Upper lobe of left lung (tissue), 6 donors: ENCODE data around the gene CENPV. TPM values are rescaled to one million over a fixed set of nuclear protein-coding genes. Genes with fewer than 3 reads are reported as not detected.

Experiments
- ATAC-seq, 2 donors: fragments of 200-7000 bp; cut with Tn5 transposase; one replicate each; pipeline ENCODE4 v1.9.1; 2022; ENCODE audit warnings: mild to moderate bottlenecking in 2 of 2, moderate library complexity in 2 of 2; ENCODE audit not compliant: low FRiP score in 2 of 2
- DNase-seq, 2 donors: peaks; one replicate each; pipeline ENCODE4 v3.0.0-alpha.2; 2019 to 2020
- H3K27ac ChIP-seq, 4 donors: fragments of 200-600 bp; sonication (generic); one replicate each; pipeline ENCODE4 v1.5.1; 2016 to 2019
- H3K27me3 ChIP-seq, 4 donors: fragments of 200-600 bp; sonication (generic); one replicate each; pipeline ENCODE4 v1.5.1; 2017 to 2019
- H3K36me3 ChIP-seq, 4 donors: fragments of 200-600 bp; sonication (generic); one replicate each; pipeline ENCODE4 v1.5.1; 2016 to 2019
- H3K4me1 ChIP-seq, 4 donors: fragments of 200-600 bp; sonication (generic); one replicate each; pipeline ENCODE4 v1.5.1; 2018 to 2019
- H3K4me3 ChIP-seq, 4 donors: fragments of 200-600 bp; sonication (generic); one replicate each; pipeline ENCODE4 v1.5.1; 2017 to 2019; ENCODE audit warnings: mild to moderate bottlenecking in 2 of 4, moderate library complexity in 1 of 4
- H3K9me3 ChIP-seq, 4 donors: fragments of 200-600 bp; sonication (generic); one replicate each; pipeline ENCODE4 v1.5.1; 2018 to 2019
- CTCF ChIP-seq, 6 experiments: fragments of 450-650 bp in 4 of 6; fragments of 200-600 bp in 2 of 6; sonication (generic) in 2 of 6; IDR thresholded peaks; one replicate each; pipeline ENCODE4 v1.5.1; 2016 to 2019; ENCODE audit warnings: antibody characterized with exemption in 6 of 6
- EP300 ChIP-seq, 4 donors: sonication (generic); formaldehyde crosslinking; IDR thresholded peaks; one replicate each; pipeline ENCODE4 v1.5.1; 2017; ENCODE audit warnings: antibody characterized with exemption in 4 of 4, control low read depth in 2 of 4
- POLR2A ChIP-seq, 4 donors: fragments of 450-650 bp; IDR thresholded peaks; one replicate each; pipeline ENCODE4 v1.5.1; 2016 to 2017; ENCODE audit warnings: antibody characterized with exemption in 4 of 4, mild to moderate bottlenecking in 2 of 4
- POLR2AphosphoS5 ChIP-seq, 2 donors: sonication (generic); formaldehyde crosslinking; IDR thresholded peaks; one replicate each; pipeline ENCODE4 v1.5.1; 2017; ENCODE audit warnings: antibody characterized with exemption in 2 of 2
- WGBS, 2 donors: methylation state at CpG; one replicate each; pipeline ENCODE4 v1.1.5; 2017 to 2018; 5-methylcytosine and 5-hydroxymethylcytosine counted together
- total RNA-seq, 6 donors: library from RNA; depleted of rRNA in 4 of 6; stranded (reverse); fragments of >200 nt in 4 of 6; gene quantifications; one replicate each; pipeline versions ENCODE4 v1.1.0 to v1.2.1, GENCODE V29; 2016 to 2021
- donor health status: DM: no; HTN: no; CAD: no; lungs with moderate emphysema.
- donor health status: DM: no; HTN: yes; CAD: no; lungs with severe emphysema.

Gene CENPV
- total RNA-seq, 6 donors from 2014 or later: 3.4 to 30.4 (median 11.1) TPM

- Histone ChIP-seq H3K4me1 (peaks cover 11 to 20% (median 16%) of the 10 kb centered on the region in 4 donors), H3K4me3 (peak overlapping the region; percentile 73 to 78 (median 74)), H3K27me3 (peaks cover 0 to 5% (median 0%) of the 10 kb centered on the region in 4 donors), H3K27ac (no peak overlapping the region), H3K36me3 (peaks cover 0 to 5% (median 2%) of the 10 kb centered on the region in 4 donors), H3K9me3 (no peaks in the 10 kb centered on the region)
- no peak for DNase-seq
- WGBS, 2 donors: 35% methylated on average over 10 of the region's 10 CpGs
- no peak for ATAC-seq
- TF ChIP-seq CTCF (IDR thresholded peaks at IDR 0.05) (no peak), POLR2A (IDR thresholded peaks at IDR 0.05) (no peak), POLR2AphosphoS5 (IDR thresholded peaks at IDR 0.05) (no peak), EP300 (IDR thresholded peaks at IDR 0.05) (no peak)
Measured at GRCh38 chr17:16351831-16352230, 1.4 kb downstream of the CENPV start.

GRCh38 chr17:16349431-16349830 is 3.8 kb downstream of the CENPV start:
- Histone ChIP-seq H3K36me3 (peaks cover 0 to 5% (median 3%) of the 10 kb centered on the region in 4 donors), H3K9me3 (no peaks in the 10 kb centered on the region), H3K27me3 (peaks cover 0 to 5% (median 0%) of the 10 kb centered on the region in 4 donors), H3K4me1 (peaks cover 11 to 20% (median 16%) of the 10 kb centered on the region in 4 donors), H3K27ac (no peak overlapping the region), H3K4me3 (no peak overlapping the region)
- no peak for ATAC-seq
- TF ChIP-seq CTCF (IDR thresholded peaks at IDR 0.05): no peak
- TF ChIP-seq POLR2A (IDR thresholded peaks at IDR 0.05): no peak
- no peak for TF ChIP-seq POLR2AphosphoS5 (IDR thresholded peaks at IDR 0.05)
- no peak for TF ChIP-seq EP300 (IDR thresholded peaks at IDR 0.05)
- WGBS, 2 donors: 96% methylated on average over 5 of the region's 5 CpGs
- DNase-seq: no peak

- DNase-seq (no peak), ATAC-seq (no peak)
- no peak for TF ChIP-seq POLR2AphosphoS5 (IDR thresholded peaks at IDR 0.05)
- TF ChIP-seq EP300 (IDR thresholded peaks at IDR 0.05): no peak
- TF ChIP-seq CTCF (IDR thresholded peaks at IDR 0.05): no peak
- TF ChIP-seq POLR2A (IDR thresholded peaks at IDR 0.05): no peak
- Histone ChIP-seq H3K9me3 (no peaks in the 10 kb centered on the region), H3K27me3 (peaks cover 0 to 5% (median 0%) of the 10 kb centered on the region in 4 donors), H3K4me3 (no peak overlapping the region), H3K36me3 (peaks cover 0 to 13% (median 7%) of the 10 kb centered on the region in 4 donors), H3K4me1 (peaks cover 9 to 17% (median 13%) of the 10 kb centered on the region in 4 donors), H3K27ac (no peak overlapping the region)
- 90 to 100% methylated on average over 2 to 6 of the region's 6 CpGs for WGBS, 2 donors
Measured at GRCh38 chr17:16348586-16348985, 4.7 kb downstream of the CENPV start.

- H3K4me3 ChIP-seq: no peak overlapping the region
- H3K4me1 ChIP-seq: peaks cover under 1 to 2% (median 1%) of the 10 kb centered on the region in 4 donors
- ATAC-seq (no peak), DNase-seq (no peak)
- no peak overlapping the region for H3K27ac ChIP-seq
- H3K36me3 ChIP-seq: peaks cover 0 to 25% (median 11%) of the 10 kb centered on the region in 4 donors
- no peaks in the 10 kb centered on the region for H3K27me3 ChIP-seq
- TF ChIP-seq POLR2A (IDR thresholded peaks at IDR 0.05): no peak
- no peak for TF ChIP-seq CTCF (IDR thresholded peaks at IDR 0.05)
- TF ChIP-seq EP300 (IDR thresholded peaks at IDR 0.05): no peak
- no peak for TF ChIP-seq POLR2AphosphoS5 (IDR thresholded peaks at IDR 0.05)
- no peaks in the 10 kb centered on the region for H3K9me3 ChIP-seq
- 93 to 94% methylated on average over 6 of the region's 6 CpGs for WGBS, 2 donors
Measured at GRCh38 chr17:16346721-16347271, 6.5 kb downstream of the CENPV start.

- no peaks in the 10 kb centered on the region for H3K27me3 ChIP-seq
Measured at GRCh38 chr17:16345565-16345964, 7.7 kb downstream of the CENPV start.

More at GRCh38 chr17:16345565-16345964, 7.7 kb downstream of the CENPV start:
- Histone ChIP-seq H3K27ac (no peak overlapping the region), H3K4me3 (no peak overlapping the region), H3K36me3 (peaks cover 0 to 25% (median 11%) of the 10 kb centered on the region in 4 donors), H3K4me1 (no peaks in the 10 kb centered on the region), H3K9me3 (no peaks in the 10 kb centered on the region)
- 79 to 90% methylated on average over 5 of the region's 5 CpGs for WGBS, 2 donors
- TF ChIP-seq POLR2A (IDR thresholded peaks at IDR 0.05) (no peak), EP300 (IDR thresholded peaks at IDR 0.05) (no peak), POLR2AphosphoS5 (IDR thresholded peaks at IDR 0.05) (no peak), CTCF (IDR thresholded peaks at IDR 0.05) (no peak)
- ATAC-seq (no peak), DNase-seq (no peak)
